Cardiac muscle cell (in vitro differentiated cells and primary cell): Measurements from ENCODE around the gene A1BG. TPM values are rescaled to one million over a fixed set of nuclear protein-coding genes. Genes with fewer than 3 reads are reported as not detected.
"Not testable (repeated sequence)": the region's sequence is repeated elsewhere in the genome, so short reads cannot be mapped to it uniquely, and the experiment has no call there.

ENCODE experiments used
- DNase-seq, 2 donors: peaks; one replicate each; pipeline versions ENCODE4 v3.0.0 to v3.0.0-alpha.2; 2010 to 2017; ENCODE audit warnings: low read depth in 1 of 2, low spot score in 1 of 2
- H3K27ac ChIP-seq: fragments of 200-600 bp; sonication (generic); 2 replicates; pipeline ENCODE4 v1.5.1; 2016
- H3K27me3 ChIP-seq: fragments of 200-600 bp; sonication (generic); 2 replicates; pipeline ENCODE4 v1.6.0; 2016; ENCODE audit warnings: control low read depth
- H3K36me3 ChIP-seq: fragments of 200-600 bp; sonication (generic); 2 replicates; pipeline ENCODE4 v1.5.1; 2016; ENCODE audit warnings: control low read depth
- H3K4me1 ChIP-seq: fragments of 200-600 bp; sonication (generic); 2 replicates; pipeline ENCODE4 v1.8.1; 2017; ENCODE audit warnings: low read depth, mild to moderate bottlenecking, mixed run types
- H3K4me3 ChIP-seq: fragments of 200-600 bp; sonication (generic); 2 replicates; pipeline ENCODE4 v1.5.1; 2016; ENCODE audit warnings: mild to moderate bottlenecking
- H3K9me3 ChIP-seq: fragments of 200-600 bp; sonication (generic); 2 replicates; pipeline ENCODE4 v1.5.1; 2017; ENCODE audit warnings: low read depth, mild to moderate bottlenecking, control low read depth
- polyA plus RNA-seq: library from polyadenylated mRNA; unstranded; fragments of >200 nt; fragmentation: Nextera tagmentation; extraction: Ambion mirVana; gene quantifications from 2 replicates; pipeline ENCODE4 v1.2.1, GENCODE V29; 2016
- total RNA-seq: library from RNA; depleted of rRNA; stranded (reverse); fragments of >200 nt; gene quantifications from 2 replicates; pipeline ENCODE4 v1.2.3, GENCODE V29; 2016
- TF ChIP-seq, protein P1 (sequence below): IDR thresholded peaks from 2 replicates; pipeline ENCODE4 v1.5.1; 2012; ENCODE audit warnings: low read depth, mild to moderate bottlenecking, low read length

Gene A1BG
- total and polyA plus RNA-seq, 2 experiments from 2014 or later: 45.9 to 138 TPM

DNA sequence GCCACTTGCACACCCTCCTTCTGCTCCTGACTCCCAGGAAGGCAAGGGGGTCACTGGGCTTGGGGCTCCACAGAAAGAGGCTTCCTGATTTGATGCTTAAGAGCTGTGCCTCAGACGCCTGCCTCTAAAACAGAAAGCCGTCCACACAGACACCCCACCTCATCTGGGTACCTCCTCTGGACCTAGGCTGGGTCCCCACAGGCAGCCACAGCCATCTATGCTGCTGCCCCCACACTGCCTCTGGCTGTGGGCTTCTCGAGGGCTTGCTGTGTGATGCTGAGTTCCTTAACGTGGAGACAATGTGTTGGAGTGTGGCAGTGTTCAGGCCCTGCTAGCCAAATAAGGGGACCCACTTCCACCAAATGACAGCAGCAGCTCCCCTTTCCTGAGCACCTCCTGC is 35.0 kb downstream of the A1BG start:
- Histone ChIP-seq H3K27ac (no peak overlapping the region), H3K27me3 (no peaks in the 10 kb centered on the region), H3K4me3 (no peak overlapping the region), H3K9me3 (no peaks in the 10 kb centered on the region), H3K36me3 (peaks cover 8% of the 10 kb centered on the region), H3K4me1 (no peaks in the 10 kb centered on the region)
- DNase-seq: no peak
- TF ChIP-seq, protein P1, sequence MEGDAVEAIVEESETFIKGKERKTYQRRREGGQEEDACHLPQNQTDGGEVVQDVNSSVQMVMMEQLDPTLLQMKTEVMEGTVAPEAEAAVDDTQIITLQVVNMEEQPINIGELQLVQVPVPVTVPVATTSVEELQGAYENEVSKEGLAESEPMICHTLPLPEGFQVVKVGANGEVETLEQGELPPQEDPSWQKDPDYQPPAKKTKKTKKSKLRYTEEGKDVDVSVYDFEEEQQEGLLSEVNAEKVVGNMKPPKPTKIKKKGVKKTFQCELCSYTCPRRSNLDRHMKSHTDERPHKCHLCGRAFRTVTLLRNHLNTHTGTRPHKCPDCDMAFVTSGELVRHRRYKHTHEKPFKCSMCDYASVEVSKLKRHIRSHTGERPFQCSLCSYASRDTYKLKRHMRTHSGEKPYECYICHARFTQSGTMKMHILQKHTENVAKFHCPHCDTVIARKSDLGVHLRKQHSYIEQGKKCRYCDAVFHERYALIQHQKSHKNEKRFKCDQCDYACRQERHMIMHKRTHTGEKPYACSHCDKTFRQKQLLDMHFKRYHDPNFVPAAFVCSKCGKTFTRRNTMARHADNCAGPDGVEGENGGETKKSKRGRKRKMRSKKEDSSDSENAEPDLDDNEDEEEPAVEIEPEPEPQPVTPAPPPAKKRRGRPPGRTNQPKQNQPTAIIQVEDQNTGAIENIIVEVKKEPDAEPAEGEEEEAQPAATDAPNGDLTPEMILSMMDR: no peak

DNA sequence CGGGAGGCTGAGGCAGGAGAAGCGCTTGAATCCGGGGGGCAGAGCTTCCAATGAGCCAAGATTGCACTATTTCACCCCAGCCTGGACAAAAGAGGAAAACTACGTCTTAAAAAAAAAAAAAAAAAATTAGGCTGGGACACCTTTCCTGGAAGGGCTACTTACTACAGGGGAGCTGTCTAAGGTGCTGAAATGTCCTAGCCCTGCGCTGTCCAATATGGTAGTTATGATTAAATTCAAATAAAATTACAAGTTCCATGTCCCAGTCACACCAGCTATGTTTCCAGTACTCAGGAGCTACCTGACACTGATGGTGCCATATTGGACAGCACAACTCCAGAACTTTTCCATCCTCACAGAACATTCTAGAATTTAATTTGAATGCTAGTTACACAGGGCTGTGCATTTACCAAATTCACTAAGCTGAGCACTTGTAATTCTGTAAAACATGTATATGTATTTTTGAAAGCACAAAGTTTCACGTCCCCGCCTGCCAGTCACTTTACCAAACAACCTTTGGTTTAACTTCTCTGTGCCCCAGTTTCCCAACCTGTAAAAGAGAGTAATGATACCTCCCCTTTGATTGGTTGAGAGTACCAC is 35.7 kb downstream of the A1BG start:
- Histone ChIP-seq H3K27ac (no peak overlapping the region), H3K4me1 (no peaks in the 10 kb centered on the region), H3K9me3 (no peaks in the 10 kb centered on the region), H3K36me3 (peaks cover 15% of the 10 kb centered on the region), H3K4me3 (no peak overlapping the region), H3K27me3 (no peaks in the 10 kb centered on the region)
- TF ChIP-seq, protein P1: no peak
- peak; percentile 64 to 80 for DNase-seq

DNA sequence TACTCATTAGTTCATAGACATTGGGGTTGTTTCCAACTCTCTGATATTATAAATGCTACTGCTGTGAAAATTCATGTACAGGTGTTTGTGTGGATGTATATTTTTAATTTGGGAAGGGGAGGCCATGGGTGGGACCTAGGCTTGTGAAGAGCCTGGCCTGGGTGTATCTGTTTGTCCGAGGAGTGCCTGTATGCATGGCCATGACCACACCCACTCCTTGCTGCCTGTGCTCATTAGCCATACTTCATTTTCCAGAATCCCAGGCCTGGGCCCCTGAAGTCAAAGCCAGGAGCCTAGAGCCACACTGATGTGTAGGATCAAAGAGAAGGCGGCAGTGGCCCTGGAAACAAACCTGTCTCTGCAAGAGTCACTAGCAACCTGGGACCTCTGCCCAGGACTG is 37.7 kb downstream of the A1BG start:
- no peaks in the 10 kb centered on the region for H3K27me3 ChIP-seq
- no peak overlapping the region for H3K4me3 ChIP-seq
- TF ChIP-seq, protein P1: no peak
- no peaks in the 10 kb centered on the region for H3K9me3 ChIP-seq
- H3K27ac ChIP-seq: no peak overlapping the region
- DNase-seq: no peak
- peaks cover 20% of the 10 kb centered on the region for H3K36me3 ChIP-seq
- H3K4me1 ChIP-seq: no peaks in the 10 kb centered on the region

DNA sequence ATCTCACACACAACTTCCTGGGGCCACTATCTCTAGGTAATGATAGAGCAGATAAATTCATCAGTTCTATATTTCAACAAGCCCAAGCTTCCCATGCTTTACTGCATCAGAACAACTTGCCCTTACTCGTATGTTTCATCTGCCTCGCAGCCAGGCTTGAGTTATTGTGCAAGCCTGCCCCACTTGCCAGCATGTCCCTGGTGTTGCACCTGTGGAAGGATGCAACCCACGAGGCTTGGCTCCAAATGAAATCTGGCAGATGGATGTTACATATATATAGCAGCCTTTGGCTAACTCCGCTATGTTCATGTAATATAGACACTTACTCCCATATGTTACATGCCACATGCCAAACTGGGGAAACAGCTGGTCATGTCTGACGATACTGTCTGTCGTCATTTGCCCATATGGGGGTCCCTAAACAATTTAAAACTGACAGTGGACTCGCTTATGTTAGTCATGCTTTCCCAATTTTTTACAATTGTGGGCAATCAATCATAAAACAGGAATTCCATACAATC is 41.9 kb downstream of the A1BG start:
- H3K4me1 ChIP-seq: no peaks in the 10 kb centered on the region
- H3K36me3 ChIP-seq: peaks cover 27% of the 10 kb centered on the region
- H3K27ac ChIP-seq: no peak overlapping the region
- DNase-seq: no peak
- TF ChIP-seq, protein P1: no peak
- no peak overlapping the region for H3K4me3 ChIP-seq
- H3K27me3 ChIP-seq: no peaks in the 10 kb centered on the region
- no peaks in the 10 kb centered on the region for H3K9me3 ChIP-seq

DNA sequence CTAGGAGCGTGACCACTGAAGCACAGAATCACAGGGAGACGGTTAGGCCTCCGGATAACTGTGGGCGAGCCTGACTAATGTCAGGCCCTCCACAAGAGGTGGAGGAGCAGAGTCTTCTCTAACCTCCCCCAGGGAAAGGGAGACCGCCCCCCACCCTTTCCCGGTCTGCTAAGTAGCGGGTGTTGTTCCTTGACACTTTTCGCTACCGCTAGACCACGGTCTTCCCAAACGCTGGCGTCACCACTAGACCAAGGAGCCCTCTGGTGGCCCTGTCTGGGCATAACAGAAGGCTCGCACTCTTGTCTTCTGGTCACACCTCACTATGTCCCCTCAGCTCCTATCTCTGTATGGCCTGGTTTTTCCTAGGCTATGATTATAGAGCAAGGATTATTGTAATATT is 42.6 kb downstream of the A1BG start:
- not testable (repeated sequence) for H3K27me3 ChIP-seq, H3K9me3 ChIP-seq, H3K27ac ChIP-seq, H3K4me1 ChIP-seq, H3K4me3 ChIP-seq
- H3K36me3 ChIP-seq: peaks cover 27% of the 10 kb centered on the region
- DNase-seq: peak; percentile 42 to 54
- TF ChIP-seq, protein P1: peak; percentile 39

DNA sequence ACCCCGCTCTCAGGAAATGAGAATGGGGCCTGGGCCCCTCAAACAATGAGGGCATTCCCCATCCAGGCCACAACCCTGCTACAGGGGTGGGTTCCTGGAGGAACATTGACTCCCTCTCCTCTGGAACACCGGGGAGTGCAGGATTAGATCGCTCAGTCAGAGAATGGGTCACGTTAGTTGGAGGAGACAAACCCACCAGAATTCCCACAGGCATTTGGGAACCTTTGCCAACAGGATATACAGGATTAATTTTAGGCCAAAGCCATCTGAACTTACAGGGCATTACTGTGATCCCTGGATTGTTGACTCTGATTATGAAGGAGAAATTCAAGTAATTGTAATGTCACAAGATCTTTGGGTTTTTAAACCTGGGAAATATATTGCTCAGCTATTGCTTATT is 45.6 kb downstream of the A1BG start:
- no peak overlapping the region for H3K4me3 ChIP-seq
- DNase-seq: no peak
- no peaks in the 10 kb centered on the region for H3K9me3 ChIP-seq
- no peak overlapping the region for H3K27ac ChIP-seq
- H3K27me3 ChIP-seq: no peaks in the 10 kb centered on the region
- H3K36me3 ChIP-seq: peaks cover 13% of the 10 kb centered on the region
- H3K4me1 ChIP-seq: no peaks in the 10 kb centered on the region
- TF ChIP-seq, protein P1: no peak
